HG03558 (cell line): ENCODE measurements around the gene KCNK2.

Experiments
- ATAC-seq: cut with Tn5 transposase; IDR thresholded peaks from one replicate; pipeline ENCODE4 v1.9.1; 2021; ENCODE audit warnings: moderate number of reproducible peaks; ENCODE audit not compliant: unreplicated experiment; ENCODE audit errors: extremely low read depth

KCNK2 gene

GRCh38 chr1:215094381-215094780 lies 11.8 kb downstream of the KCNK2 start:
- ATAC-seq, result no peak

DNA sequence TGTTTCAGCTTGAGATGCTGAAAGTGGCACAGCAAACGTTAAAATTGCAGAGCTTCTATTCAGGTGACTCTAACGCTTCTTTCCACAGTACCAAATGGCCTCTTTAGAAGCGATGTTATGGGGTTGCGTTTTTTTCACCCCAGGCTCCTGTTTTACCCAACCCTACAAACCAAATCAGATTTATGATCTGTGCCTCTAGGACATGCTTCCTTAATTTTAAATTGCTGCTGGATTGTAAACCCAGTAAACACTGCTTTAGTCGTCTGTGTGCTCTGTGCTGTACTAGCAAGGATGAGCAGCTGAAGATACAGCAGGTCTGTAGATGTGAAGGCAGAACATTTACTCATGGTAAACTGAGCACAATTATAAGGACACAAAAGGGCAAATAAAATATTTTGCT lies 13.0 kb downstream of the KCNK2 start:
- ATAC-seq, result no peak

DNA sequence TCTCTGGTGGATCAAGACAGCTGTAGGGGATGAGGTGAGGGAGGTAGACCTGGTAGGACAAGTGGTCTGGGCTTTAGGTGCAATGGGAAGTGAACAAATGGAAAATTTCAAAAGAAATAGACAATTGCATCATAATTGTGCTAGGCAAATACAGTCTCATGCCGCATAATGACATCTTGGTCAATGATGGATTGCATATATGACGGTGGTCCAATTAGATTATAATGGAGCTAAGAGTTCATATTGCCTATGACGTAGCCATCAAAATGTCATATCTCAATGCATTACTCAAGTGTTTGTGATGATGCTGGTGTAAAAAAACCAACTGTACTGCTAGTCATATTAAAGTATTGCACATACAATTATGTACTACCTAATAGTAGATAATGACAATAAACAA lies 19.0 kb downstream of the KCNK2 start:
- ATAC-seq, result no peak

DNA sequence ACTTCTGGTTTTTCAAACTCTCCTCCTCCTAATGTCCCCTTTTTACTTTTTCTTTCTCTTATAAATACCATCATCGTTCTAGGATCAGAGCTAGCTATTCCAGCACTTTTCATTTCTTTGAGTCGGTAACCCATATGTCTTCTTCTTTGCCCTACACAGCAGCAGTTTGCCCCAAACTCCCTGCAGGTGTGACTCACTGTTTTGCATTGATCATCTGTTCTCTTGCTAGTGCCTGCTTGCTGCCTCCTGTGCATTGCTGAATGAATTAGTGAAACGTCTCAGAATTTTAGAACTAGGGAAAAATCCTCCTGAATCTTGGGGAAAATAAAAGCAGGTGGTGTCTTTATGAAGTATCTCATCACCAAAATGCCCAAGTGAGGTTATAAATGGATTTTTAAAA lies 21.7 kb downstream of the KCNK2 start:
- ATAC-seq, result no peak

DNA sequence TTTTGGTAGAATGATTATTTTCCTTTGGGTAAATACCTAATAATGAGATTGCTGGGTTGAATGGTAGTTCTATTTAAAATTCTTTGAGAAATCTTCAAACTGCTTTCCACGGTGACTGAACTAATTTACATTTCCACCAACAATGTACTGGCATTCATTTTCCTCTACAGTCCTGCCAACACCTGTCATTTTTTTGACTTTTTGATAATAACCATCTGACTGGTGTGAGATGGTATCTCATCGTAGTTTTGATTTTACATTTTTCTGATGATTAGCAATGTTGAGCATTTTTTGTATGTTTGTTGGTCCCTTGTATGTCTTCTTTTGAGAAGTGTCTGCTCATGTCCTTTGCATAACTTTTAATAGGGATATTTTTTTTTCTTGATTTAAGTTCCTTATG lies 23.5 kb downstream of the KCNK2 start:
- no peak for ATAC-seq

GRCh38 chr1:215109171-215109570 lies 26.6 kb downstream of the KCNK2 start:
- ATAC-seq, result no peak

GRCh38 chr1:215111916-215112315 lies 29.4 kb downstream of the KCNK2 start:
- ATAC-seq, result no peak

DNA sequence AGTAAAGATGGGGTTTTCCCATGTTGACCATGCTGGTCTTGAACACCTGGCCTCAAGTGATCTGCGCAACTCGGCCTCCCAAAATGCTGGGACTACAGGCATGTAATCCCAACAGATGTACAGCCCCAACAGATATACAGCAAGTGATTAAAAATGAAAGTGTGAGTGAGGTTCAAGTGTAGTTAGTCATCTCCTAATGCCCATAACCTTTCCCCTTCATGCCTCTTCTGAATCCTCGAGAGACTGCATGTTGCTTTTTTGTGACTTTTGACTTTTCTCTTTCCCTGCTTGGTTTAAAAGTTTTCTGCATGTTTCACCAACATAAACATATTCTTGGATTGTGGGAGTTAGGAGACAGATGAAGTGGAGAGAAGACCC lies 31.2 kb downstream of the KCNK2 start:
- ATAC-seq, result no peak

DNA sequence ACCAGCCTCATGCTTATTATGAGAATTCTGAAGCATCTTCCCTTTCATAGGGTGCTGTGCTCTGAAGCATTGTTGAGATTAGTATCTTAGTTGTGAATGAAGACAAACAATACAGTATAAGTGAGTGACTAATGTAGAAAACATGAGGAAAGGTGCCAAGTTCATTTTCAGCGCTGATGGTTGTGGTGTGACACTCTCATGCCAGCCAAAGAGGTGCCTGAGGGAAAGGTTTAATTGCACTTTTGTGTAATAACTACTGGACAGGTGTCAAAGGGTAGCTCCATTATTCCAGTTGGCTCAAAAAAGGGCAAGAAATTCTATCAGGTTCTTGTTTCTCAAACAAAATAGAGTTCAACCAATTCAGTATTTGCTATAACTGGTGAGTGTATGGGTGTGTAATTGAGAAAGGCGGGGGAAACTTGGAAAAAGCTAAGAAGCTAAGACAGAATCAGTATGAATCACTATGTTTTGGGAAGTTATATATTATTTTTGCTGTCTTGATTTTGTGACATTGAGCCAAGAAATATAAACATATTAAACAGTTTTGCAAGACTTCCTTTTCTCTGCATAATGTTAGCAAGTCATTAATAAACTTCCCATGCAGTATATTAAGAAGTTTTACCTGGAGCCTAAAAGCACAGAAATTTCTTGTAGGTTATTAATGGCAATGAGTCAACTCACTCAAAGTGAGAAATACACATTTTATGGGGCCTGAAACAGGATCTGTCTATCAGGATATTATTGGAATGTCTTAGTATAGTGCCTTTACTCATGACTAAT lies 31.8 kb downstream of the KCNK2 start:
- no peak for ATAC-seq

GRCh38 chr1:215115760-215116159 lies 33.2 kb downstream of the KCNK2 start:
- no peak for ATAC-seq

GRCh38 chr1:215118081-215118480 lies 35.5 kb downstream of the KCNK2 start:
- ATAC-seq, result no peak

DNA sequence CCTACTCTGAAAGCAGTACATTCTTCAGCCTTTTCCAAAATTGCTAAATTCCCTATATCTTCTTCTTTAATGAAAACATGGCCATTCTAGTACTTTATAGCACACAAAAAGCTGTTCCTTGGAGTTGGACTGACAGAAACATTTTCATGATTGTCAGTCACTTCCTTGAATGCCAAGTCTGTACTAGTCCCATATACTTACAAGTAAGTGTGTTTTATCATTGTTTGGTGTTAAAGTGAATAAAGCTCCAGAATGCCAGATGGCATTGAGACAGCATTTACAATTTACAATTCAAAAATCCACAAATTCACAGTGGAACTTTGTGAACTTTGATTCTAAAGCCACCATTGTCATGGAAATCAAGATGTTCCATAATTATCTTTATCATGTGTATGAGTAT lies 36.5 kb downstream of the KCNK2 start:
- no peak for ATAC-seq

DNA sequence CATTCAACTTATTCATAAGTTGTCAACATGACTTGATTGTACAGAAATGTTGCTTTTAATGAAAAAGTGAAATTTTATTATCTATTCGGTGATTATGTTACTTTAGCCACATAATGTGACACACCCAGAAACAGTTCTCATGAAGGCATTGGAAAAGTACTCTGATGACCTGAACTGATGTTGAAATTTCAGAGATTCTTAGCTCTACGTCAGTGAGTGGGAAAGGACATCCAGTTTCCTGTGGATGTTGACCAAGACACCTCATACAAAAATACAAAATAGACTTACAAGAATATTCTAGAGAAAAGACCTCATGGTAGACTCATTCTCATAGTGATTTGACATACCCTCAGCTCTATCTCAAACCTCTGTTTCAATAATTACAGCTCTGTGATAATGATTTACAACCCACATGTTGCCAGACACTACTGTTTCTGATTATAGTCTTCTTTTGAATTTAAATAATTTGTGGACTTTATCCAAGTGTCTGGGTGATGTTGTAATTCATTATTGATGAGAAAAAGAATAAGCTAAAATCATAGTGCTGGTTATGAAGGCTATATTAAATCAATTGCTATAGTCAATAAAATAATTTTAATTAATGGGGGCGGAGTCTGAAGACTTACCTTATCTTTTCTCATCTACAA lies 37.3 kb downstream of the KCNK2 start:
- no peak for ATAC-seq

DNA sequence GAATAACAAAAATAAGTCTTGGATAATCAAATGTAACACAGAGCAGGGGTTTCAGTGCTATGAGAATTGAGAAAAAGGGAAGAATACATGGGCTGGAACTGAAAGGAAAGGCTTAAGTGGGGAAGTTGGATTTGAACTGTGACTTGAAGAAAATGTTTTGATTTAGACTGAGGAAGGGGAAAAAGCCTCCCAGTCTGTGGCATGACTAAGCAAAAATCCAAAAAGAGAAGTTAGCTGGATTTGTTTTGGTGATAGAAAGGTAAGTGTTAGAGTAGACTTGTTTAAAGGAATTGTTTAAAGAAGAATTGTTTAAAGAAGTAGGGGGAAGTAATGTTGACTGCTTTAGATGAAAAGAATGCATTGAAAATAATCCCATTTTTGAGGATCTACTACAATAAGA lies 46.0 kb downstream of the KCNK2 start:
- ATAC-seq, result no peak

DNA sequence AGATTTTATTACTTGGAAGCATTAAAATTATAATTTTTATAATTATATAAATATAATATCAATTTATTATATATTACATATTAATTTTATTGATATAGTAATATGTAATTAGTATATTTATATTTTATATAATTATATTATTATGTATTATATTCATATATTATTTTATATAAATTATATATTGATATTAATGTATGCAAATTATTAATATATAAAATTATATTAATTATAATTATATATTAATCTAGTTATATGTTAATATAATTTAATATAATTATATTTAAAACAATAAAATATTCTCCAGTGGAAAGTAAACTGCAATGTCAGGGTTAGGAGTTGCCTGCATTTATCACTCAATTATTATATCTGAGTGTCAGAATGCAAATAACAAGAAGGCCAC lies 48.8 kb downstream of the KCNK2 start:
- no peak for ATAC-seq

- no peak for ATAC-seq
Measured at GRCh38 chr1:215132156-215132555, 49.6 kb downstream of the KCNK2 start.

DNA sequence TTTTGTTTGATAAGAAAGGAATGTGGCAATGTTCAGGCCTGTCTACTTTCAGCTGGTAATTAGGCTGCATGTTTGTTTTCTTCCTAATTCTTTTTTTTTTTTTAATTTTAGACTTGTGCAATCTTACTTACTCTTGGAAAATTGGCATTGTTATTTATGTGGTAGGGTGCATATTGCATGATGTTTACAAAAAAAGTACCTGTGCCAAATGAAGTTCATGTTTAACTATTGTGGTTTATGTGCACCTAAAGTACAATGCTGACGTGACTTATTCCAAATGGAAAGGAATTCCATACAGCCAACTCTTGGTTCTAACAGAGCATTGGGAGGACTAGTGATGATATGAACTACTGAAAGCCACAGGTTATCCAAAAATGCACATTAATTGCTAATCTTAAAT lies 51.0 kb downstream of the KCNK2 start:
- ATAC-seq, result no peak

- no peak for ATAC-seq
Measured at GRCh38 chr1:215137985-215138384, 55.4 kb downstream of the KCNK2 start.

- ATAC-seq, result no peak
Measured at GRCh38 chr1:215140135-215140534, 57.6 kb downstream of the KCNK2 start.

- no peak for ATAC-seq
Measured at GRCh38 chr1:215141460-215141859, 58.9 kb downstream of the KCNK2 start.

- no peak for ATAC-seq
Measured at GRCh38 chr1:215143497-215143896, 61.0 kb downstream of the KCNK2 start.
